HG02798 (cell line): ENCODE results near the gene SP140.

Experiments used
- ATAC-seq: cut with Tn5 transposase; IDR thresholded peaks from one replicate; pipeline ENCODE4 v1.9.1; 2021; ENCODE audit warnings: mild to moderate bottlenecking; ENCODE audit not compliant: unreplicated experiment, poor library complexity

The SP140 gene

GRCh38 chr2:230347659-230348305, 122.2 kb downstream of the SP140 start:
- ATAC-seq, result peak; percentile 64

GRCh38 chr2:230348787-230349186, 123.3 kb downstream of the SP140 start:
- ATAC-seq, result no peak

- no peak for ATAC-seq
Observed at GRCh38 chr2:230356084-230356483, 130.5 kb downstream of the SP140 start.

- ATAC-seq, result no peak
Observed at GRCh38 chr2:230358305-230358704, 132.8 kb downstream of the SP140 start.

GRCh38 chr2:230360028-230360427, 134.5 kb downstream of the SP140 start:
- ATAC-seq, result no peak

GRCh38 chr2:230362030-230362691, 136.6 kb downstream of the SP140 start:
- ATAC-seq, result no peak
